Fibroblast of lung (primary cell): ENCODE results near the gene SLC26A1. TPM values are rescaled to one million over a fixed set of nuclear protein-coding genes. Genes with fewer than 3 reads are reported as not detected.

Experiments
- DNase-seq, 2 donors: peaks; one replicate each; pipeline versions ENCODE4 v3.0.0 to v3.0.0-alpha.2; 2010; ENCODE audit warnings: low read depth in 2 of 2
- H2AFZ ChIP-seq: 2 replicates; pipeline ENCODE4 v1.5.1; 2012; ENCODE audit warnings: low read length, control low read depth, inconsistent platforms
- H3K27ac ChIP-seq: 2 replicates; pipeline ENCODE4 v1.5.1; 2011; ENCODE audit warnings: low read length, control low read depth; ENCODE audit not compliant: insufficient read depth
- H3K27me3 ChIP-seq: 2 replicates; pipeline ENCODE4 v1.5.1; 2011; ENCODE audit warnings: mild to moderate bottlenecking, low read length; ENCODE audit not compliant: control insufficient read depth, insufficient read depth
- H3K36me3 ChIP-seq: 2 replicates; pipeline ENCODE4 v1.5.1; 2011; ENCODE audit warnings: low read length; ENCODE audit not compliant: control insufficient read depth, insufficient read depth
- H3K4me1 ChIP-seq: 2 replicates; pipeline ENCODE4 v1.5.1; 2011; ENCODE audit warnings: low read length; ENCODE audit not compliant: control insufficient read depth, insufficient read depth; ENCODE audit errors: extremely low read depth
- H3K4me2 ChIP-seq: 2 replicates; pipeline ENCODE4 v1.5.1; 2011; ENCODE audit warnings: low read length, control low read depth; ENCODE audit not compliant: insufficient read depth; ENCODE audit errors: extremely low read depth
- H3K4me3 ChIP-seq, 4 experiments: fragments of 200-600 bp in 1 of 4; sonication (generic) in 1 of 4; replicated peaks in 1 of 4; 2 replicates each; pipeline ENCODE4 v1.5.1; 2011 to 2016; ENCODE audit warnings: low read length in 4 of 4, low read depth in 3 of 4, mild to moderate bottlenecking in 3 of 4, control low read depth in 2 of 4, inconsistent platforms in 1 of 4, mixed read lengths in 1 of 4; ENCODE audit not compliant: insufficient read depth in 1 of 4; ENCODE audit errors: control extremely low read depth in 1 of 4
- H3K79me2 ChIP-seq: 2 replicates; pipeline ENCODE4 v1.5.1; 2012; ENCODE audit warnings: mild to moderate bottlenecking, low read length, inconsistent platforms; ENCODE audit not compliant: control insufficient read depth, insufficient read depth
- H3K9ac ChIP-seq: 2 replicates; pipeline ENCODE4 v1.5.1; 2011; ENCODE audit warnings: mild to moderate bottlenecking, low read length, control low read depth; ENCODE audit not compliant: insufficient read depth
- H3K9me3 ChIP-seq: 2 replicates; pipeline ENCODE4 v1.5.1; 2012; ENCODE audit warnings: low read depth, low read length; ENCODE audit not compliant: control insufficient read depth, insufficient read depth
- H4K20me1 ChIP-seq: 2 replicates; pipeline ENCODE4 v1.5.1; 2011; ENCODE audit warnings: low read length; ENCODE audit not compliant: control insufficient read depth, insufficient read depth; ENCODE audit errors: extremely low read depth
- CTCF ChIP-seq, 2 donors: IDR thresholded peaks in 1 of 2; conservative IDR thresholded peaks in 1 of 2; 1 replicate in 1 of 2; 2 replicates in 1 of 2; pipeline ENCODE4 v1.5.1; 2011 to 2012; ENCODE audit warnings: low read length in 2 of 2, control low read depth in 1 of 2, inconsistent platforms in 1 of 2, low read depth in 1 of 2, mild to moderate bottlenecking in 1 of 2
- EZH2 ChIP-seq: IDR thresholded peaks from 2 replicates; pipeline ENCODE4 v1.5.1; 2012; ENCODE audit warnings: low read length, control low read depth, mild to moderate bottlenecking; ENCODE audit errors: missing control alignments
- polyA plus RNA-seq, 2 donors: library from polyadenylated mRNA; depleted of rRNA in 1 of 2; stranded (reverse) in 1 of 2; unstranded in 1 of 2; fragments of >200 nt; gene quantifications; 2 replicates each; pipeline ENCODE4 v1.2.1, GENCODE V29; 2011 to 2012; ENCODE audit warnings: missing spikeins in 1 of 2
- total RNA-seq: library from RNA; depleted of rRNA; stranded (reverse); fragments of >200 nt; gene quantifications from 2 replicates; pipeline ENCODE4 v1.2.1, GENCODE V29; 2014

The SLC26A1 gene
- total and polyA plus RNA-seq, 2 donors (not counting 1 experiment from before 2014, with no cell fraction given), result 0.05 to 0.33 TPM

GRCh38 chr4:990746-991367, 2.3 kb downstream of the SLC26A1 start:
- Histone ChIP-seq H3K36me3 (peaks cover 6% of the 10 kb centered on the region), H2AFZ (no peak overlapping the region), H3K4me3 (no peak overlapping the region), H3K9me3 (no peaks in the 10 kb centered on the region), H3K27me3 (no peaks in the 10 kb centered on the region), H3K79me2 (no peaks in the 10 kb centered on the region), H3K9ac (no peak overlapping the region), H3K4me2 (no peak overlapping the region), H3K27ac (no peak overlapping the region), H4K20me1 (no peaks in the 10 kb centered on the region), H3K4me1 (no peaks in the 10 kb centered on the region)
- no peak for DNase-seq
- TF ChIP-seq CTCF (conservative IDR thresholded peaks at IDR 0.05 in 1 of 2, IDR thresholded peaks at IDR 0.05 in 1 of 2; ENCODE audit: low read depth in 1 of 2, low read length in 2 of 2), result no peak
- no peak for TF ChIP-seq EZH2

DNA sequence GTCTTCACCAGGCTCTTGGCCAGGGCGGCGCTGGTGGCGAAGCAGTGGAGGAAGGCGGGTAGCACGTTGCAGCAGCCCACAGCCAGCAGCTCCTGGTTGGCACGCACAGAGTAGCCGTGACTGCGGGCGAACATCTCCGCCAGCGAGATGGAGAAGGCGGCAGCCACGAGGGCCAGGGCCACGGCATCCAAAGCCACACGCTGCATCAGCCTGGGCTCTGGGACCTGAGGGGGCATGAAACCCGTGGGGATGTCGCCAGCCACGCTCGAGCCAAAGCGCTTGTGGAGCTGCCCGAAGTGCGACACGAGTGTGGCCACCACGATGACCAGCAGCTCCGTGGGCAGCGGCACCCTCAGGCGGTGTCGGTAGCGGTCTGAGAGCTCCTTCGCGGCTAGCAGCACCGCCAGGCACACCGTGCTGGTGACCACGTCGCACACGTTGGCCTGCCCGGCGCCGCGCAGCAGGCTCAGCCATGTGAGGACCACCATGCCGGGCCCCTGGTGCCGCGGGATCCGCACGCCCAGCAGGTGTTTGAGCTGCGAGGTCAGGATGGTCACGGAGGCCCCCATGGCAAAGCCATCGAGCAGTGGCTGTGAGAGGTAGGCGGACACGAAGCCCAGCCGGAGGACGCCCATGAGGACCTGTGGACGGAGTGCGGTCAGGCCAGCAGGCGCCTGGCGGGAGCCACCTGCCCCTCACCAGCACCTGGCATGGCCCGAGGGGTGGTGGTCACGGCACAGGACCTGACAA, 3.3 kb downstream of the SLC26A1 start:
- Histone ChIP-seq H3K4me2 (no peak overlapping the region), H3K4me3 (no peak overlapping the region), H2AFZ (no peak overlapping the region), H3K79me2 (no peaks in the 10 kb centered on the region), H3K27ac (no peak overlapping the region), H3K9me3 (no peaks in the 10 kb centered on the region), H3K9ac (no peak overlapping the region), H4K20me1 (no peaks in the 10 kb centered on the region), H3K27me3 (no peaks in the 10 kb centered on the region), H3K4me1 (no peaks in the 10 kb centered on the region), H3K36me3 (peaks cover 6% of the 10 kb centered on the region)
- DNase-seq, result no peak
- no peak for TF ChIP-seq CTCF (conservative IDR thresholded peaks at IDR 0.05 in 1 of 2, IDR thresholded peaks at IDR 0.05 in 1 of 2; ENCODE audit: low read depth in 1 of 2, low read length in 2 of 2)
- no peak for TF ChIP-seq EZH2

DNA sequence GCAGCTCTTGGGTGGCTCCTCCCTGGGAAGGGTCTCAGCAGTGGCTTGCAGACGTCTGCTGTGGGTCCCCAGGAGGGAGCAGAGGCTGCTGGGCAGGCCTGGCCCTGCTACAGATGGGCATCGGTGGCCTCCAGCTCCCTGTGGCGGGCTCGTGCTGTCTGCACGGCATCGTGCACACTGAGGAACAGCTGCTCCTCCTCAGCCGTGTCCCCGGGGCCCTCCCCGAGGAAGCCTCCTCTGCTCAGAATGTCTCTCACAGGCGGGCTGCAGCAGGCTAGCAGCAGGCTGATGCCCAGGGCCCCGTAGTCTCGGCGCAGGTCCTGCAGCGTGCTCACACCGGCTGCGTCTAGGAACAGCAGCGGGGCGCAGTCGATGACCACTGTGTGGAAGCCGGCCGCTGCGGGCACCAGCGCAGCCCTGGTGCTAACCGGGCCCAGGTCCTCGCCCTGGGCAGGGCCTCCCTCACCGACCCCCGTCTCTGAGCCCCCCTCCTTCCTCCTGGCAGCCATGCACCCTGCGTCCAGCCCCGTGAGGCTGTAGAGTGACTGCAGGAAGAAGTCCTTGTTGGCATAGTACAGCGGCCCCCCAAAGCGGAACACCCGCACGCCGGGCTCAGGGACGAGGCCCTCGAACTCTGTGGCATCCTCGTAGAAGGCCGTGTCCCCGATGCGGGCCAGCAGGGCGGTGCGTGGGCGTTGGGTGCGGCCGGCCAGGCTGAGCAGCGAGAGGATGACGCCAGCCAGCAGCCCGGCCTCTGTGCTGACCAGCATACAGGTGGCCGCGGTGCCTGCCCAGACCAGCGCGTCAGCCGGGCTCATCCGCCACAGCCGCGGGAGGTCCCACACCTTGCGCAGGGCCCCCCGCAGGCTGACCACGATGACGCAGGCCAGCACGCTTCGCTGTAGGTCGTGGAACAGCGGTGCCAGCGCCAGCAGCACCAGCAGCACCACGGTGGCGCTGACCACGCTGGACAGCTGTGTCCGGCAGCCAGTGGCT, 4.2 kb downstream of the SLC26A1 start:
- H4K20me1 ChIP-seq, result no peaks in the 10 kb centered on the region

More for the DNA sequence above, 4.2 kb downstream of the SLC26A1 start:
- Histone ChIP-seq H3K9me3 (no peaks in the 10 kb centered on the region), H3K27ac (no peak overlapping the region), H3K36me3 (peaks cover 6% of the 10 kb centered on the region), H3K27me3 (no peaks in the 10 kb centered on the region), H3K4me3 (no peak overlapping the region), H3K9ac (no peak overlapping the region), H3K4me2 (no peak overlapping the region), H3K79me2 (no peaks in the 10 kb centered on the region), H2AFZ (no peak overlapping the region), H3K4me1 (no peaks in the 10 kb centered on the region)
- TF ChIP-seq EZH2 (no peak), CTCF (conservative IDR thresholded peaks at IDR 0.05 in 1 of 2, IDR thresholded peaks at IDR 0.05 in 1 of 2; ENCODE audit: low read depth in 1 of 2, low read length in 2 of 2) (no peak)
- DNase-seq, result no peak
